ENCODE results near the gene CTAGE9.

- TF ChIP-seq CTCF (conservative IDR thresholded peaks at IDR 0.05; ENCODE audit: low read length) (no peak), EZH2phosphoT487 (IDR thresholded peaks at IDR 0.05; ENCODE audit: borderline replicate concordance) (no peak)
Observed at GRCh38 chr6:131740161-131740560, 29.3 kb upstream of the CTAGE9 start.
